ENCODE results near the gene MRPL27.

MRPL27 gene

GRCh38 chr17:50382931-50383330, 9.9 kb upstream of the MRPL27 start:
- DNase-seq = no peak

- no peak for DNase-seq
These were observed 8.9 kb upstream of the MRPL27 start for GRCh38 chr17:50381920-50382319.

GRCh38 chr17:50381260-50381815, 8.4 kb upstream of the MRPL27 start:
- DNase-seq = no peak

GRCh38 chr17:50380369-50381259, 7.6 kb upstream of the MRPL27 start:
- DNase-seq = no peak

- DNase-seq = no peak
These were observed 6.6 kb upstream of the MRPL27 start for GRCh38 chr17:50379351-50380132.

GRCh38 chr17:50375858-50376538, 3.0 kb upstream of the MRPL27 start:
- DNase-seq = no peak

- no peak for DNase-seq
These were observed 721 bp upstream of the MRPL27 start for GRCh38 chr17:50373705-50374104.

- DNase-seq = no peak
These were observed 694 bp downstream of the MRPL27 start for GRCh38 chr17:50372222-50372757.

- DNase-seq = no peak
These were observed 1.5 kb downstream of the MRPL27 start for GRCh38 chr17:50371526-50371925.

- no peak for DNase-seq
These were observed 2.9 kb downstream of the MRPL27 start for GRCh38 chr17:50370052-50370451.

GRCh38 chr17:50367401-50367800, 5.6 kb downstream of the MRPL27 start:
- DNase-seq = no peak

- DNase-seq = no peak
These were observed 7.2 kb downstream of the MRPL27 start for GRCh38 chr17:50365649-50366393.

GRCh38 chr17:50365165-50365564, 7.8 kb downstream of the MRPL27 start:
- no peak for DNase-seq

GRCh38 chr17:50364715-50365114, 8.3 kb downstream of the MRPL27 start:
- DNase-seq = no peak

- DNase-seq = no peak
These were observed 8.9 kb downstream of the MRPL27 start for GRCh38 chr17:50364061-50364458.

- DNase-seq = no peak
These were observed 9.5 kb downstream of the MRPL27 start for GRCh38 chr17:50363217-50364060.

- DNase-seq = no peak
These were observed 10.3 kb downstream of the MRPL27 start for GRCh38 chr17:50362661-50363060.

- no peak for DNase-seq
These were observed 11.2 kb downstream of the MRPL27 start for GRCh38 chr17:50361561-50362480.

- no peak for DNase-seq
These were observed 12.4 kb downstream of the MRPL27 start for GRCh38 chr17:50360486-50361115.

Data from DMS79 (cell line).